Heart left ventricle (tissue), 13 donors: ENCODE data around the gene PDGFD.

Source experiments
- POLR2A ChIP-seq, 2 donors: fragments of 450-650 bp; IDR thresholded peaks; one replicate each; pipeline ENCODE4 v1.6.1; 2017; ENCODE audit warnings: antibody characterized with exemption in 2 of 2, mild to moderate bottlenecking in 2 of 2, moderate library complexity in 2 of 2
- TF ChIP-seq, protein P1 (sequence below), 12 donors: fragments of 200-600 bp; sonication (generic) in 4 of 12; IDR thresholded peaks; one replicate each; pipeline versions ENCODE4 v1.5.0 to v1.8.0; 2018 to 2022; ENCODE audit warnings: antibody characterized with exemption in 12 of 12, mild to moderate bottlenecking in 5 of 12
- donor health status: ischemic (EF 13 %, LVEDD 7.1; RV severe dilation, severe dysfunction).
- donor health status: DM: no; HTN: yes; CAD: no.
- donor health status: DM: no; HTN: no; CAD: no.
- donor health status: ischemic (EF 25% LVEDD 6.9; RV normal size, moderate dysfunction).
- donor health status: ischemic (EF 25% LVEDD 5.7; RV mildly dilated, moderate dysfunction).
- donor health status: ischemic (EF 35%, LVEDD 5.7; RV mildly dilated, moderate dysfunction).
- donor health status: nonischemic (EF 11% LVEDD 7.7; RV severe dilation, severe dysfunction).
- donor health status: DM: yes; HTN: yes; CAD: no.
- donor health status: PGD.
- donor health status: ischemic (EF 29% LVEDD 5.4; RV normal size, mild dysfunction).
- donor health status: nonischemic (EF 23%, LVEDD 6.1; RV moderate dilation, normal function).

DNA sequence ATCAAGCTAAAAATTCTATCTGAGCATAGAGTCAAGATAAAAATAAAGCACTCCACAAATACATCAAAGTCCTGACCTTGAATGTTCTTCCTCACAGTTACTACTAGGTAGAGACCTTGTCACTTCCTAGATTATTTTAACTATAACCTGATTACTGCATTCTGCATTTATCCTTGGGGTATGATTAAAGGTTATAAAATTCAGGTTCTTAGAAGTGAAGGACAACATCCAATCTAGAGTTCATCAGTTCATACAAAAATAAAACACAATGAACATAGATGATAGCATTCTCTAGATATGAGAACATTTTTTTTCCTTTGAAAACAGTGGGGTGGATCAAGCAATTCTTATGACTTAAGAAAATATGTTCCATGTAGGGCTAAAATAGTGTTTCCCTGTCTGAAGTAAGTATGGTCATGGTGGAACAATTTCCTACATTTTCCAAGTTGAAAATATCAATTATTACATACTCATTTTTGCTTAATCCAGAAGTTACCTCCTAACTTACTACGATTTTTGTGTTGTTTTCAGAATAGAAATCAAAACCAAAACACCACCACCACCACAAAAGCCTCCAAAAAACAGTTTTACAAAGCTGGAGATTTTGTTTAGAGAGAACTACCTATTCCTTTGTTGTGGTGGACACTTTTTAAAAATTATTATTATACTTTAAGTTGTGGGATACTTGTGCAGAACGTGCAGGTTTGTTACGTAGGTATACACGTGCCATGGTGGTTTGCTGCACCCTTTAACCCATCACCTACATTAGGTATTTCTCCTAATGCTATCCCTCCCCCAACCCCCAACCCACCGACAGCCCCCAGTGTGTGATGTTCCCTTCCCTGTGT, 239.6 kb downstream of the PDGFD start:
- TF ChIP-seq POLR2A (IDR thresholded peaks at IDR 0.05): no peak
- TF ChIP-seq, protein P1, sequence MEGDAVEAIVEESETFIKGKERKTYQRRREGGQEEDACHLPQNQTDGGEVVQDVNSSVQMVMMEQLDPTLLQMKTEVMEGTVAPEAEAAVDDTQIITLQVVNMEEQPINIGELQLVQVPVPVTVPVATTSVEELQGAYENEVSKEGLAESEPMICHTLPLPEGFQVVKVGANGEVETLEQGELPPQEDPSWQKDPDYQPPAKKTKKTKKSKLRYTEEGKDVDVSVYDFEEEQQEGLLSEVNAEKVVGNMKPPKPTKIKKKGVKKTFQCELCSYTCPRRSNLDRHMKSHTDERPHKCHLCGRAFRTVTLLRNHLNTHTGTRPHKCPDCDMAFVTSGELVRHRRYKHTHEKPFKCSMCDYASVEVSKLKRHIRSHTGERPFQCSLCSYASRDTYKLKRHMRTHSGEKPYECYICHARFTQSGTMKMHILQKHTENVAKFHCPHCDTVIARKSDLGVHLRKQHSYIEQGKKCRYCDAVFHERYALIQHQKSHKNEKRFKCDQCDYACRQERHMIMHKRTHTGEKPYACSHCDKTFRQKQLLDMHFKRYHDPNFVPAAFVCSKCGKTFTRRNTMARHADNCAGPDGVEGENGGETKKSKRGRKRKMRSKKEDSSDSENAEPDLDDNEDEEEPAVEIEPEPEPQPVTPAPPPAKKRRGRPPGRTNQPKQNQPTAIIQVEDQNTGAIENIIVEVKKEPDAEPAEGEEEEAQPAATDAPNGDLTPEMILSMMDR (IDR thresholded peaks at IDR 0.05): no peak
